Stimulated activated CD4-positive, alpha-beta T cell treated with anti-CD3 and anti-CD28 coated beads, Interleukin-15, amount 100 ng/mL, for 24 hours (primary cell): ENCODE data around the gene UBE2O.

ENCODE experiments used
- DNase-seq: peaks from one replicate; pipeline ENCODE4 v3.0.0-alpha.2; 2020

UBE2O gene

GRCh38 chr17:76437467-76438402 lies 15.2 kb downstream of the UBE2O start:
- no peak for DNase-seq

- DNase-seq, result no peak
These were observed 17.2 kb downstream of the UBE2O start for GRCh38 chr17:76435751-76436150.

DNA sequence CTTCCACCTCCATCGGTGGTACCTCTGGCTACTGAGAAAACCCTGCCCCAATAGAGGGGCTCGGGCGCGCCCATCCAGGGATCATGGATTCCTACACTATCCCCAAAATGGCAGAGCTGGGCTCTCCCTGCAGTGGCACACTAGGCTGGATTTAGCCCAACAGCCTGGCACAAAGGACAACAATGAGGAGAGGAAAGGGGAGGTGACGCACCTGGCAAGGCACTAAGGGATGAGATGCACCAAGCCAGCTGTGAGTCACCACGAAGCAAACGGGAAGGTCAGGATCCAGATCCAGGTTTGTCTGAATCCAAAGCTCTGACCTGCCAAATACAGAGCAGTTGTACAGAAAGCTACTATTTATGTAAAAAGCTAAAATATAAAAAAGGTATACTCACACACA lies 18.1 kb downstream of the UBE2O start:
- DNase-seq, result no peak

DNA sequence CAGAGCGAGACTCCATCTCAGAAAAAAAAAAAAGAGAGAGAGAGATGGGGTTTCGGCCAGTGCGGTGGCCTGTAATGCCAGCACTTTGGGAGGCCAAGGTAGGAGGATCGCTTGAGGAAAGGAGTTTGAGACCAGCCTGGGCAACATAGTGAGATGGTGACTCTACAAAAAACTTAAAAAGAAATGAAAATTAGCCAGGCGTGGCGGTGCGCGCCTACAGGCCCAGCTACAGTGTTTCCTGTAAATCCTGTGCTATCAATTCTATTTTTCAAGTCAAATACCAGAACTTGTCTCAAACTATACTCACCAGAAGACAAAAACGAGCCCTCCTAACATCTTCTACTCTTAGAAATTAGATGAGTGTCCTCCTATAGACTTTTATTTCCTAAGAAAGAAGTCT lies 19.3 kb downstream of the UBE2O start:
- no peak for DNase-seq

DNA sequence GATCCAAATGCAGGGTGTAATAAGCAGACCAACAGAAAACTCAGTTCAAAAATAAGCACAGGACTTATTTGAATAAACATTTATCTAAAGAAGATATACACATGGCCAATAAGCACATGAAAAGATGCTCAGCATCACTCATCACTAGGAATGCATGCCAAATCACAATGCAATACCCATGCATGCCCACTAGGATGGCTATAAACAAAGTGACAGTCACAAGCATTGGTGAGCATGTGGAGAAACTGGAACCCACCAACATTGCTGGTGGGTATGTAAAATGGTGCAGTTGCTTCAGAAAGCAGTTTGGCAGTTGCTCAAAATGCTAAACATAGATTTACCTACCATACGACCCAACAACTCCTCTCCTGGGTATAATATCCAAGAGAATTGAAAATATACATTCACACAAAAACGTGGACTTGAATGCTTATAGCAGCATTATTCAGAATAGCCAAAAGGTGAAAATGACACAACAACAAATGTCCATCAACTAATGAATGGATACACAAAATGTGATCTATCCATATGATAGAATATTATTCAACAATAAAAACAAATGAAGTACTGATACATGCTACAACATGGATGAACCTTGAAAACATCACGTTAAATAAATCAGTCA lies 20.1 kb downstream of the UBE2O start:
- peak; percentile 9 for DNase-seq

- no peak for DNase-seq
These were observed 20.9 kb downstream of the UBE2O start for GRCh38 chr17:76432004-76432403.

- DNase-seq, result no peak
These were observed 21.4 kb downstream of the UBE2O start for GRCh38 chr17:76431509-76431908.

GRCh38 chr17:76428511-76428910 lies 24.4 kb downstream of the UBE2O start:
- DNase-seq, result no peak

DNA sequence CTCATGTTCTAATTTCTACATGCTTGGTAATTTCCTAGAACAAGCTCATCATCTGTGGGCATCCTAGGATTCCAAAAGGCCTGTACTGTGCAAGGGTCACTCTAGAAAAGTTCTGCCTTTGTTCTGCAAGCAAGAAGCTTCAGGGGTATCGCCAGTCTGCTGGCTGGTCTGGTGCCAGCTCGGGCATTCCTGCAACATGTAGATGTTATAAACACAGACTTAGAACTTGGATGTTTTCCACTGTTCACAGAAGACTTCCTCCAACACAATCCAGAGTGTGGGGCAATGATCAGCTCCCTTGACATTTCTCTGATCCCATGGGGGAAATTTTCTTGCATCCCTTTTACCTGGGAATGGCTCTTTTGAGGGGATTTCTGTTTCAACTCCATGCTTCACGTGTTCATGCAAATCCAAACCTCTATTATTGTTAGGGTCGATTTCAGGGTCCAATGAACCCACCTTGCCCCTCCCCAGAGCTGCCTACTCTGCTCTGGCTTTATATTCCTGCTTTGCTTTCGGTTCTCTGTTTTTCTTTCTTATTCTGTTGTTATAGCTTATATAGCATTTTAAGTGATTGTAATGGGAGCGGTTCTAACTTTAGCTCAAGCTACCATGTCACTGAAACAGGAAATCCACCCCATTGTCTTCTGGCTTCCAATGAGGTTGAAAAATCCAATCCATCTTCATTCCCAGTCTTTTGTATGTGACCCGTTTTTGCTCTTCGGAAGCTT lies 25.3 kb downstream of the UBE2O start:
- no peak for DNase-seq

- no peak for DNase-seq
These were observed 26.1 kb downstream of the UBE2O start for GRCh38 chr17:76426853-76427252.

- no peak for DNase-seq
These were observed 30.1 kb downstream of the UBE2O start for GRCh38 chr17:76422860-76423259.

DNA sequence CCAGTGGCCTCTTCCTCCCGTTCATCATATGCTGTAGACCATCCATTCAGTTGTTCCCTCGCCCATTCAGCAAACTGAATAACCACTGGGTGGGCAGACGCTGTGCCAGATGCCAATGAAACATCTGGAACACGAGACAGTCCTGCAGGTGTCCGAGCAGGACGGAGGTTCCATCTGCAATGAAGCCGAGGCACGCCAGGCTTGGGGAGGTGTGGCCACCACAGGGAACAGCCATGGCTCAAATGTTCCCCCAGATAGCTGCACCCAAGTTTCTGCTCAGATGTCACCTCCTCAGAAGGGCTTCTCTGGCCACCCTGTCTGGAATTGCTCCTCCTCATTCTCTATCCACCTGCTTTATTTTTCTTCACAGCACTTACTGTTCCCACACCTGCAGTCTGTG lies 30.5 kb downstream of the UBE2O start:
- DNase-seq, result no peak

DNA sequence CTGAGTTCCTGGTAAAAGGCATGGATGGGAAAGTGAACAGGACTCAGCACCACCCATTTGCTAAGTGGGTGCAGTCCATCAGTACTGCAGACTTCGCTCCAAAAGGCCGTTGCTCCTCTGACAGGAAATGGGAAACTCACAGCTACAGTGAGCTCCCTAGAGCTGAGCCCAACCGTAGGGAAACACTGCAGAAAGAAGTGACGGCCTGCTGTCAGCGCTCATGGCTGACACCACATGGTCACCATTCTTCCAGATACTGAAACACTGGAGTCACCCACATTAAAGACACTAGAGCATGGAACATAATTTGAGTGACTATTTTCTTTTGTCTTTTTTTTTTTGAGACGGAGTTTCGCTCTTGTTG lies 31.9 kb downstream of the UBE2O start:
- no peak for DNase-seq

- no peak for DNase-seq
These were observed 32.5 kb downstream of the UBE2O start for GRCh38 chr17:76420356-76421043.

- no peak for DNase-seq
These were observed 33.2 kb downstream of the UBE2O start for GRCh38 chr17:76419576-76420260.

DNA sequence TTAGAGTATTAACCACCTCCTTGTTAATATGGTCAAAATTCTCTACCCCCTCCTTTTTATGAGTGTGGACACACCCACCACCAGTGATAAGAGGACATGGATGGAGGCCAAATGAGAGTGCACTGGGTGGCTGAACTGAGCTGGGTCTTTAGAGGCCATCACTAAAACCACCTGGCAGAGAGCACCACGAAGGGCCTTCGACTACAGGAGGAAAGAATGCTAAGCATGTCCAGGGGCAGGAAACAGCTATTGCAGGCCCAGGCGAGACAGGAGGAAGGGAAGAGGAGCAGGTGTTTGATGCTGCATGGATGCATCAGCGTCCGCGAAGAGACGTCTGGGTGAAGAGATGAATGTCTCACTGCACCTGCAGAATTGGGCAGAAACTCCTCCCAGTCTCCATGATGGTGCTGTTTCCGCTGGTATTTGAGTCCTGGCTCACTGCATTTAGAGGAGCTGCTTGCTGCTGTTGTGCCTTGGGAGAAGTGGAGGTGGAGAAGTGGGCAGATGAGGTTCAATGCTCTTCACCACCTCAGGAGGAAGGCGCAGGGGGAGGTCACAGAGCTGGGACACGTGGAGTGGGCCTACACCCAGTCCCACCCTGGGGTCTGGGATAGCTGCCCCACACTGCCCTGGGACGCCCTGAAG lies 35.3 kb downstream of the UBE2O start:
- DNase-seq, result no peak

- no peak for DNase-seq
These were observed 36.1 kb downstream of the UBE2O start for GRCh38 chr17:76416899-76417298.

GRCh38 chr17:76416457-76416856 lies 36.5 kb downstream of the UBE2O start:
- DNase-seq, result no peak

- no peak for DNase-seq
These were observed 37.2 kb downstream of the UBE2O start for GRCh38 chr17:76415786-76416185.

- DNase-seq, result no peak
These were observed 38.3 kb downstream of the UBE2O start for GRCh38 chr17:76414334-76415295.

DNA sequence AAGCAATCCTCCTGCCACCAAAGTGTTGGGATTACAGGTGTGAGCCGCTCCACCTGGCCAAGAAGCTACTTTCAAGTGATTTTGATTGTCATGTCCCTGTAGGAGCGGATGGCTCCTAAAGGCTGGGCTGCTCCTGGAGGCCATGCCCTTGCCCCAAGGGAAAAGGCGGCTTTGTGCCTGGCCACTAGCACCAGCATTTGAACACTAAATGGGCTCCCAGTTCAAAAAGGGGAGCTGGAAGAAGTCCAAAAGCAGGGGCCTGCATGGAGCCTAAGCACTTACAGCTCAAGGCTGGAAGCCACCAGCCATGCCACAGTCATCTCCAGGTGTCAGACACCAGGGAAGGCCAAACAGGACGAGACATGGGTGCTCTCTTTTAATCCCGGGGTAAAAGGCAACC lies 41.7 kb downstream of the UBE2O start:
- DNase-seq, result no peak
